ENCODE data around the gene RAPGEF4. TPM values are rescaled to one million over a fixed set of nuclear protein-coding genes. Genes with fewer than 3 reads are reported as not detected.

Gene RAPGEF4
- total and polyA plus RNA-seq, 2 of the 8 experiments (the other 6 are each of a cell fraction or from before 2014, with no cell fraction given), result 1.2 to 2.6 TPM

DNA sequence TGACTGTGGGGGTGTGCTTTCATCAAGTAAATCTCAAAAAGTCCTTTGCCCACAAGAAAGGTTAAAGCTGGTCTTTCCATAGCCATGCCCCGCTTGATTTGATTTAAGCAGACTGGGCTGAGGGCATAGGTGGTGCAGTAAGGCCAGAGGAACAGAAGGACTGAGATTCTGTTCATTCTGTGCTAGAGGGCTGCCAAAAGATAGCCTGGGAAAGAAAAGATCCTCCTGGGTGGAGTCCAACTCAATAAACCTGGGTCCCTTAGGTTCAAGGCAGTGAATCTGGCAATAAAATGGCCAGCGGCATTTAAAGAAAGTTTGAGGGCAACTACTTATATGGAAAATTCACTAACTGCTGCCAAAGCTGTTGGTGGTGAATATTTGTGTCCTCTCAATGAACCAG, 280.8 kb downstream of the RAPGEF4 start (continued):
- TF ChIP-seq SAP30 (IDR thresholded peaks at IDR 0.05; ENCODE audit: insufficient read depth, insufficient replicate concordance, low read length), result no peak
- TF ChIP-seq, protein P1, sequence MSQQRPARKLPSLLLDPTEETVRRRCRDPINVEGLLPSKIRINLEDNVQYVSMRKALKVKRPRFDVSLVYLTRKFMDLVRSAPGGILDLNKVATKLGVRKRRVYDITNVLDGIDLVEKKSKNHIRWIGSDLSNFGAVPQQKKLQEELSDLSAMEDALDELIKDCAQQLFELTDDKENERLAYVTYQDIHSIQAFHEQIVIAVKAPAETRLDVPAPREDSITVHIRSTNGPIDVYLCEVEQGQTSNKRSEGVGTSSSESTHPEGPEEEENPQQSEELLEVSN (IDR thresholded peaks at IDR 0.05), result no peak
- no peak for TF ChIP-seq EP300 (IDR thresholded peaks at IDR 0.05; ENCODE audit: borderline replicate concordance in 1 of 2, low read depth in 2 of 2, low read length in 2 of 2)
- no peak for TF ChIP-seq JUN (IDR thresholded peaks at IDR 0.05; ENCODE audit: low read depth, low read length)

Measured in H1 (cell line).